HepG2 (cell line): ENCODE results near the gene OR2C1. TPM values are rescaled to one million over a fixed set of nuclear protein-coding genes. Genes with fewer than 3 reads are reported as not detected.

ENCODE experiments used
- ARNT ChIP-seq: fragments of 450-650 bp; IDR thresholded peaks from 2 replicates; pipeline ENCODE4 v1.6.1; 2017
- MAFG ChIP-seq: sonication (generic); formaldehyde crosslinking; IDR thresholded peaks from 2 replicates; pipeline ENCODE4 v1.5.1; 2020; ENCODE audit warnings: mild to moderate bottlenecking, missing genetic modification reagents
- NR2F6 ChIP-seq, 2 experiments: IDR thresholded peaks; 2 replicates each; pipeline ENCODE4 v1.6.1; 2016; ENCODE audit warnings: antibody characterized with exemption in 1 of 2, mild to moderate bottlenecking in 1 of 2
- POLR2AphosphoS2 ChIP-seq: IDR thresholded peaks from 2 replicates; pipeline ENCODE4 v1.6.1; 2011; ENCODE audit warnings: low read depth, low read length, improper control_type of control experiment
- SKI ChIP-seq: fragments of 450-650 bp; IDR thresholded peaks from one replicate; pipeline ENCODE4 v1.6.1; 2018; ENCODE audit warnings: mild to moderate bottlenecking; ENCODE audit not compliant: partially characterized antibody
- SP140L ChIP-seq: sonication (generic); formaldehyde crosslinking; IDR thresholded peaks from 2 replicates; pipeline ENCODE4 v1.4.0; 2020; ENCODE audit warnings: missing genetic modification reagents, borderline replicate concordance
- ZNF326 ChIP-seq: sonication (generic); formaldehyde crosslinking; IDR thresholded peaks from 2 replicates; pipeline ENCODE4 v1.4.0; 2020; ENCODE audit warnings: missing genetic modification reagents, borderline replicate concordance
- ZNF563 ChIP-seq: sonication (generic); formaldehyde crosslinking; IDR thresholded peaks from 2 replicates; pipeline ENCODE4 v1.8.0; 2022; ENCODE audit warnings: mild to moderate bottlenecking, moderate library complexity, missing genetic modification reagents
- ZNF7 ChIP-seq: IDR thresholded peaks from 2 replicates; pipeline ENCODE4 v1.6.1; 2016; ENCODE audit warnings: missing biosample characterization, missing genetic modification reagents
- ZNF761 ChIP-seq: sonication (generic); formaldehyde crosslinking; conservative IDR thresholded peaks from 2 replicates; pipeline ENCODE4 v1.4.0; 2020; ENCODE audit warnings: mild to moderate bottlenecking, missing genetic modification reagents
- ZNF792 ChIP-seq: IDR thresholded peaks from 2 replicates; pipeline ENCODE4 v1.6.1; 2016
- polyA plus RNA-seq, 8 experiments: library from polyadenylated mRNA; depleted of rRNA in 3 of 8; stranded (reverse) in 7 of 8; unstranded in 1 of 8; fragments of >200 nt; fragmentation: Illumina TruSeq in 4 of 8; extraction: Trizol in 4 of 8; gene quantifications; 2 replicates each; pipeline versions ENCODE4 v1.2.1 to v1.2.3, GENCODE V29; 2011 to 2016; ENCODE audit warnings: low read depth in 4 of 8, missing spikeins in 1 of 8, mixed read lengths in 1 of 8; ENCODE audit not compliant: insufficient read depth in 1 of 8
- total RNA-seq, 5 experiments: library from RNA; depleted of rRNA; stranded (reverse); fragments of >200 nt; fragmentation: Illumina TruSeq; extraction: Trizol; gene quantifications; 2 replicates each; pipeline ENCODE4 v1.2.3, GENCODE V29; 2016; ENCODE audit warnings: low read depth in 1 of 5
- TF ChIP-seq, protein P1 (sequence below): IDR thresholded peaks from 2 replicates; pipeline ENCODE4 v1.6.1; 2018; ENCODE audit warnings: missing genetic modification reagents, mild to moderate bottlenecking, missing compliant biosample characterization
- TF ChIP-seq, protein P2 (sequence below), 2 experiments: fragments of 450-650 bp in 1 of 2; sonication (generic) in 1 of 2; formaldehyde crosslinking in 1 of 2; IDR thresholded peaks; 2 replicates each; pipeline versions ENCODE4 v1.6.1 to v1.8.0; 2016 to 2022; ENCODE audit warnings: antibody characterized with exemption in 1 of 2, mild to moderate bottlenecking in 1 of 2, missing genetic modification reagents in 1 of 2
- TF ChIP-seq, protein P3 (sequence below): IDR thresholded peaks from 2 replicates; pipeline ENCODE4 v1.6.1; 2016; ENCODE audit warnings: low read depth, control low read depth
- TF ChIP-seq, protein P4 (sequence below): sonication (generic); formaldehyde crosslinking; IDR thresholded peaks from 2 replicates; pipeline ENCODE4 v1.4.0; 2020; ENCODE audit warnings: mild to moderate bottlenecking, missing genetic modification reagents

The OR2C1 gene
- total and polyA plus RNA-seq, 2 of the 13 experiments (the other 11 are each of a cell fraction or from before 2014, with no cell fraction given) = not detected

DNA sequence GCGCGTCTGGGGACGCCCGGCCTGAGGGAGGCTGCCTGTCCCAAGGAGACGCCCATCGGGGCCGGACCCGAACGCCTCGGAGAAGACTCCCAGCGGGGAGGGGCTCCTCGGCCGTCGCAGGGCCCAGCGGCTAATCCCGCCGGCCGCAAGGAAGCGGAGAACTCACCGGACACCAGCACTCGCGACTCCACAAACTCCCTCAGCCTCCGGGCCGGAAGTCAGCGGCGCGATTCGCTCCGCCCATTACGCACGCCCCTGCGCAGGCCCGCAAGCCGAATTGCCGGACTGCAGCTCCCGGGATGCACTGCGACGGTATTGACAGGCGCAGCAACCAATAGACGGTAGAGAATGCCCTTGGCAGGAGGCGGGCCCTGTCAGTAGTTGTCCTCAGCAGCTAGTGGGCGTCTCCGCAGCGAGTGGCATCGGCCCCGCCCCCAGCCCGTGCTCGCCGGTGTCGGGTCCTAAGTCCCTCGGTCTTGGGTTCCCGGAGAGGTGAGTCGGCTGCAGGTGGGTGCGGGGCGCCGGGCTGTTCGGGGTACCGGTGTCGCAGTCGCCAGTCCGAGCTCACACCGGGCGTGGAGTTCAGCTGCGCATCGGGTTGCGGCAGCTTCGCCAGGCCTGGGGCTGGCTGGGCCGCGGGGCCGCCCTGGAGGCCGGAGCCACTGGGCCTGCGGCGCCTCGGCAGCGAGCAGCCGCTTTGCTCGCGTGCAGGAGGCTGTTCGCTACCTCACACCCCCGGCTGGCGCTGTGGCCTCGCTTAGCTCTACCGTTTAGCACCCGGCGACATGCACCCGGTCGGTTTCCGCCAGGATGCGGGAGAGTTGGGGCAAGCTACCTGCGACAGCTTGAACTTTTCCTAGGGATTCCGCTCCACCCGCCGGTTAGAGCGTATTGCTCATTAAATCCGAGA is 45.3 kb downstream of the OR2C1 start, which contains the start of the genes ZNF174 and ZSCAN32 (continued):
- 0 out of 2 replicates have a peak, but pooled peaks have one; percentile 45 for TF ChIP-seq ZNF761 (CRISPR knock-in tag)
- TF ChIP-seq ZNF7 = no peak
- TF ChIP-seq NR2F6 (IDR thresholded peaks at IDR 0.05) = no peak
- peak; percentile 15; the same call in 1 of the 2 replicates for TF ChIP-seq NR2F6 (CRISPR knock-in tag; IDR thresholded peaks at IDR 0.05)
- TF ChIP-seq, protein P1, sequence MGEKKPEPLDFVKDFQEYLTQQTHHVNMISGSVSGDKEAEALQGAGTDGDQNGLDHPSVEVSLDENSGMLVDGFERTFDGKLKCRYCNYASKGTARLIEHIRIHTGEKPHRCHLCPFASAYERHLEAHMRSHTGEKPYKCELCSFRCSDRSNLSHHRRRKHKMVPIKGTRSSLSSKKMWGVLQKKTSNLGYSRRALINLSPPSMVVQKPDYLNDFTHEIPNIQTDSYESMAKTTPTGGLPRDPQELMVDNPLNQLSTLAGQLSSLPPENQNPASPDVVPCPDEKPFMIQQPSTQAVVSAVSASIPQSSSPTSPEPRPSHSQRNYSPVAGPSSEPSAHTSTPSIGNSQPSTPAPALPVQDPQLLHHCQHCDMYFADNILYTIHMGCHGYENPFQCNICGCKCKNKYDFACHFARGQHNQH (CRISPR knock-in tag) = peak; percentile 69
- TF ChIP-seq ZNF563 (CRISPR knock-in tag) = peak; percentile 96
- TF ChIP-seq ARNT = no peak
- TF ChIP-seq, protein P2, sequence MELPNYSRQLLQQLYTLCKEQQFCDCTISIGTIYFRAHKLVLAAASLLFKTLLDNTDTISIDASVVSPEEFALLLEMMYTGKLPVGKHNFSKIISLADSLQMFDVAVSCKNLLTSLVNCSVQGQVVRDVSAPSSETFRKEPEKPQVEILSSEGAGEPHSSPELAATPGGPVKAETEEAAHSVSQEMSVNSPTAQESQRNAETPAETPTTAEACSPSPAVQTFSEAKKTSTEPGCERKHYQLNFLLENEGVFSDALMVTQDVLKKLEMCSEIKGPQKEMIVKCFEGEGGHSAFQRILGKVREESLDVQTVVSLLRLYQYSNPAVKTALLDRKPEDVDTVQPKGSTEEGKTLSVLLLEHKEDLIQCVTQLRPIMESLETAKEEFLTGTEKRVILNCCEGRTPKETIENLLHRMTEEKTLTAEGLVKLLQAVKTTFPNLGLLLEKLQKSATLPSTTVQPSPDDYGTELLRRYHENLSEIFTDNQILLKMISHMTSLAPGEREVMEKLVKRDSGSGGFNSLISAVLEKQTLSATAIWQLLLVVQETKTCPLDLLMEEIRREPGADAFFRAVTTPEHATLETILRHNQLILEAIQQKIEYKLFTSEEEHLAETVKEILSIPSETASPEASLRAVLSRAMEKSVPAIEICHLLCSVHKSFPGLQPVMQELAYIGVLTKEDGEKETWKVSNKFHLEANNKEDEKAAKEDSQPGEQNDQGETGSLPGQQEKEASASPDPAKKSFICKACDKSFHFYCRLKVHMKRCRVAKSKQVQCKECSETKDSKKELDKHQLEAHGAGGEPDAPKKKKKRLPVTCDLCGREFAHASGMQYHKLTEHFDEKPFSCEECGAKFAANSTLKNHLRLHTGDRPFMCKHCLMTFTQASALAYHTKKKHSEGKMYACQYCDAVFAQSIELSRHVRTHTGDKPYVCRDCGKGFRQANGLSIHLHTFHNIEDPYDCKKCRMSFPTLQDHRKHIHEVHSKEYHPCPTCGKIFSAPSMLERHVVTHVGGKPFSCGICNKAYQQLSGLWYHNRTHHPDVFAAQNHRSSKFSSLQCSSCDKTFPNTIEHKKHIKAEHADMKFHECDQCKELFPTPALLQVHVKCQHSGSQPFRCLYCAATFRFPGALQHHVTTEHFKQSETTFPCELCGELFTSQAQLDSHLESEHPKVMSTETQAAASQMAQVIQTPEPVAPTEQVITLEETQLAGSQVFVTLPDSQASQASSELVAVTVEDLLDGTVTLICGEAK (IDR thresholded peaks at IDR 0.05) = no peak
- TF ChIP-seq, protein P2 (CRISPR knock-in tag; IDR thresholded peaks at IDR 0.05) = peak; percentile 48
- TF ChIP-seq MAFG = no peak
- TF ChIP-seq POLR2AphosphoS2 = no peak
- TF ChIP-seq SKI = peak; percentile 75
- TF ChIP-seq, protein P3, sequence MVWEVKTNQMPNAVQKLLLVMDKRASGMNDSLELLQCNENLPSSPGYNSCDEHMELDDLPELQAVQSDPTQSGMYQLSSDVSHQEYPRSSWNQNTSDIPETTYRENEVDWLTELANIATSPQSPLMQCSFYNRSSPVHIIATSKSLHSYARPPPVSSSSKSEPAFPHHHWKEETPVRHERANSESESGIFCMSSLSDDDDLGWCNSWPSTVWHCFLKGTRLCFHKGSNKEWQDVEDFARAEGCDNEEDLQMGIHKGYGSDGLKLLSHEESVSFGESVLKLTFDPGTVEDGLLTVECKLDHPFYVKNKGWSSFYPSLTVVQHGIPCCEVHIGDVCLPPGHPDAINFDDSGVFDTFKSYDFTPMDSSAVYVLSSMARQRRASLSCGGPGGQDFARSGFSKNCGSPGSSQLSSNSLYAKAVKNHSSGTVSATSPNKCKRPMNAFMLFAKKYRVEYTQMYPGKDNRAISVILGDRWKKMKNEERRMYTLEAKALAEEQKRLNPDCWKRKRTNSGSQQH (CRISPR knock-in tag) = peak; percentile 68
- TF ChIP-seq, protein P4, sequence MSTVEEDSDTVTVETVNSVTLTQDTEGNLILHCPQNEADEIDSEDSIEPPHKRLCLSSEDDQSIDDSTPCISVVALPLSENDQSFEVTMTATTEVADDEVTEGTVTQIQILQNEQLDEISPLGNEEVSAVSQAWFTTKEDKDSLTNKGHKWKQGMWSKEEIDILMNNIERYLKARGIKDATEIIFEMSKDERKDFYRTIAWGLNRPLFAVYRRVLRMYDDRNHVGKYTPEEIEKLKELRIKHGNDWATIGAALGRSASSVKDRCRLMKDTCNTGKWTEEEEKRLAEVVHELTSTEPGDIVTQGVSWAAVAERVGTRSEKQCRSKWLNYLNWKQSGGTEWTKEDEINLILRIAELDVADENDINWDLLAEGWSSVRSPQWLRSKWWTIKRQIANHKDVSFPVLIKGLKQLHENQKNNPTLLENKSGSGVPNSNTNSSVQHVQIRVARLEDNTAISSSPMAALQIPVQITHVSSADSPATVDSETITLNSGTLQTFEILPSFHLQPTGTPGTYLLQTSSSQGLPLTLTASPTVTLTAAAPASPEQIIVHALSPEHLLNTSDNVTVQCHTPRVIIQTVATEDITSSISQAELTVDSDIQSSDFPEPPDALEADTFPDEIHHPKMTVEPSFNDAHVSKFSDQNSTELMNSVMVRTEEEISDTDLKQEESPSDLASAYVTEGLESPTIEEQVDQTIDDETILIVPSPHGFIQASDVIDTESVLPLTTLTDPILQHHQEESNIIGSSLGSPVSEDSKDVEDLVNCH (CRISPR knock-in tag) = no peak
- TF ChIP-seq ZNF326 (CRISPR knock-in tag) = no peak
- peak; percentile 82 for TF ChIP-seq ZNF792 (CRISPR knock-in tag)
- no peak for TF ChIP-seq SP140L (CRISPR knock-in tag)
